Dedifferentiated amniotic fluid mesenchymal stem cell (primary cell): ENCODE data around the gene ZNF75A.
A peak's percentile ranks its signal among the peaks of the same experiment; 100 is the strongest.

Source experiments
- DNase-seq: peaks from one replicate; pipeline ENCODE4 v3.0.0-alpha.2; 2016; ENCODE audit errors: extremely low spot score

The ZNF75A gene

DNA sequence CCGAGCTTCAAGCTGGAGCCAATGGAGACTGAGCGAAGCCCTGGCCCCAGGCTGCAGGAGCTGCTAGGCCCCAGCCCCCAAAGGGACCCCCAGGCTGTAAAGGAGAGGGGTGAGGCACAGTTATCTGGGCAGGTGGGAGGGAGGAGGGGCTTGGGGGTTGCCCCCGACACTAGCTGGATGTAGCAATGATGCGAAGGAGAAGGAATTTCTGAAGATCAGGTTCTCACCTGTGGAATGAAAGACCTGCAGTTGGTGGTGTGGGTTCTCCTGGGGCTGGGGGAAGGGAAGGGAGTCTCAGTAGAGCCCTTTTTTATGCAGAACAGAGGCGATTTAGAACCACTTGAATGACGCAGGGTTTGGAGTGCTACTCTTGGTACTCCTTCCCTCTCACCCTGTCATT lies 20.2 kb upstream of the ZNF75A start:
- DNase-seq, result no peak

DNA sequence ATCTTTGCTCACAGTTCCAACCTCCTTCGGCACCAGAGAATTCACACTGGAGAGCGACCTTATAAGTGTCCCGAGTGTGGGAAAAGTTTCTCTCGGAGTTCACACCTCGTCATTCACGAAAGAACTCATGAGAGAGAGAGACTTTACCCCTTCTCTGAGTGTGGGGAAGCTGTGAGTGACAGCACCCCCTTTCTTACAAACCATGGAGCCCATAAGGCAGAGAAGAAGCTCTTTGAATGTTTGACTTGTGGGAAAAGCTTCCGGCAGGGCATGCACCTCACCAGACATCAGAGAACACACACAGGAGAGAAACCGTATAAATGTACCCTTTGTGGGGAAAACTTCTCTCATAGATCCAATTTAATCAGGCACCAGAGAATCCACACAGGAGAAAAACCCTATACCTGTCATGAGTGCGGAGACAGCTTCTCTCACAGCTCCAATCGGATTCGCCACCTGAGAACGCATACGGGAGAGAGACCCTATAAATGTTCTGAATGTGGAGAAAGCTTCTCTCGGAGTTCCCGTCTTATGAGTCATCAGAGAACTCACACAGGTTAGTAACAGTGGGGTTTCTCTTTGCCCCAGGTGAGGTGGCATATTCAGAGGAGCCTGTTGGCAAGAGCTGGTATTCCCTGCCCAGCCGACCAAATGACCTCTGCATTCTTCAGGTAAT lies 15.2 kb upstream of the ZNF75A start:
- no peak for DNase-seq

DNA sequence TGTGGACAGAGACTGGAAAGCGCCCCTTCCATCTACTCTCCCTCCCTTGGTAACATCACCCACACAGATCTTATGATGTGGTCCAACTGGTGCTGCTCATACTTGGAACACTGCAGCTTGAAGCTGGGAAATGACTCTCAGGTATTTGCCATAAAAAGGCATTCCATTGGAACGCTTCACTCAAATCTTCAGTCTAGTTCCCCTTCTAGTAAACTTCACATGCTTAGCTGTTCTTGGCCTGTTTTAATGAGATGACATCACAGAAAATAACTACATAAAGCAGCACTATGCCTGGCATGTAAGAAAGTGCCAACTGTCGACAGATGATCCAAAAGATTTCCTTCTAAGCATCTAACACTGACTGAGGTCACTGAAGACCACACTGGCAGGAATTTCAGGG lies 12.7 kb upstream of the ZNF75A start:
- no peak for DNase-seq

DNA sequence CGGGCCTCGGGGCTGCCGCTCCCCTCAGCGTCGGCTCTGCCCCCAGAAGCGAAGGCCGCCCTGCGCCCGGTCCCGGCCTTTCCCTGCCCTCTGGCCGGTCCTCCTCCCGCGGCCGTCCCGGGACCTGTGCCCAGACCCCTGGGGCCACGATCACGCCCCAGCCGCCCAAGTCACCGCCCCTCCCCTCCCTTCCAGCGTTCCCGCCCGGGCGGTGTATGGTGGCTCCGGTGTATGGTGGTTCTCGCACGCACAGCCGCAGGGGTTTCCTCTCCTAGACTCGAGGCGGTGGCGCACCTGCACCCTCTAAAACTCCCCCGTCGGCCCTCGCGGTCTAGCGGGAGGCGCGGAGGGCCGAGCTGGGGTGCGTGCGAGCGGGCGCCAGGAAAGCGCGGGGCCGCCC lies 10.1 kb upstream of the ZNF75A start:
- DNase-seq, result no peak

DNA sequence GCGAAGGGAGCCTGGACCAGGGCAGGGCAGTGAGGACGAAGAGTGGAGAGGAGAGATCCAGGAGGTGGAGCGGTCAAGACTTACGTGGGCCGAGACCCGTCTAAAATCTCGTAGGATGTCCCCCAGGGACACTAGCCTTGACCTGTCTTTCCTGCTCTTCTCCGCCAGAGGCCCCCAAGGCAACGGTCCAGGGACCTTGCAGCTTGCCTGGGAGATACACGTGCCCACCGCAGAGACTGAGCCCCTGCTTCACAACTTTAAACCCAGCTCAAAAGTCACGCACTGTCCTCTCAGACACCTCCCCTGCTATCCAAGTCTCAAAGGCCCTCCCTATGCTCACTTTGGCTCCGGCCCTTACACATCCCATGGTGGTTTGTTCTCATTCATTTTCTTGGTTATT lies 9.5 kb upstream of the ZNF75A start:
- DNase-seq, result no peak

DNA sequence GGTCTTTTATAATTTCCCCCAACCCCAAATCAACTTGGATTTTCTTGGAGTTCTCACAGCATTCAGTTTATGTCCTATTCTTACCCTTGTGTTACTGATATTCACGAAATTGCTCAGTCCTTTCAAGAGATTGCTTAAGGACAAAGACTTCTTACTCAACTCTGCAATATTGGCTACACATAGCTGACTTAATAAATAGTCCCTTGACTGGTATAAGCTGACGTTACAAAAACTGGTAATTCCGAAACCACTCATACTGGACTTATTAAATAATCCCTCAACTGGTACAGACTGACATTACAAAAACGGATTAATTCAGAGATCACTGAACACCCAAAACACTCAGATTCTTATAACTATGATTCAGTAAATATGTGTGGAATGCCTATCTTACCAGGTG lies 927 bp upstream of the ZNF75A start:
- DNase-seq, result no peak

DNA sequence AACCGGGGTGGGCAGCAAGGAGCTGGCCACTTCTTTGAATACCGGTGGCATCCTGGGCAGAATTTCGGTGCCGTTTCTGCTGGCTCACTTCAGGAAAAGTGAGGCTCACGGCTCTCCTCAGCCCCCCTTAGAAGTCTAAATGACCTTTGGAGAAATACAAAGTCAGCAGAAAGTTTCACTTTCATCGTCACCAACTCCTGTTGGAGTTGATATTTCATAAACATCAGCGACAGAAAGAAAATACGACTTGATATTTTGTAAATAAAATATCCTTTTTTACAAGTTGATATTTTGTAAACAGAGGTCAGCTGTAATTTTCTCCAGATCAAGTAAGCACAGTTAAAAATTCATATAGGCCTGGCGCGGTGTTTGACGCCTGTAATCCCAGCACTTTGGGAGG lies 781 bp downstream of the ZNF75A start:
- no peak for DNase-seq

DNA sequence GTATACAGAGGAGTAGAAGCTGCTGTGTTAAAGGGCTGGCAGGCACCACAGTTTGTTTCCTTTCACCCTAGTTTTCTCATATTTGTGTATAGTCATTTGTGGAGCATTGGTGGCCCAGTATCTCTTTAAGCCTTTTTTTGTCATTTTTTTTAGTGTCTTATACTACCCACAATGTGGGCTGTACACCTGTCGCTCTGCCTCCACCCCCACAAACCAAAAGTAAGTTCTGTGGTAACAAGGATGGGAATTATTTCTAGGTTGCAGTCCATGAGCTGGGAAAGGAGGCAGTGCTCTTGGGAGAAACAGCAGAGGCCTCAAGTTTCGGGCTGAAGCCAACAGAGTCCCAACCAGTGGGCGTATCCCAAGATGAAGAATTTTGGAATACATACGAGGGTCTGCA lies 6.2 kb downstream of the ZNF75A start:
- DNase-seq, result no peak

DNA sequence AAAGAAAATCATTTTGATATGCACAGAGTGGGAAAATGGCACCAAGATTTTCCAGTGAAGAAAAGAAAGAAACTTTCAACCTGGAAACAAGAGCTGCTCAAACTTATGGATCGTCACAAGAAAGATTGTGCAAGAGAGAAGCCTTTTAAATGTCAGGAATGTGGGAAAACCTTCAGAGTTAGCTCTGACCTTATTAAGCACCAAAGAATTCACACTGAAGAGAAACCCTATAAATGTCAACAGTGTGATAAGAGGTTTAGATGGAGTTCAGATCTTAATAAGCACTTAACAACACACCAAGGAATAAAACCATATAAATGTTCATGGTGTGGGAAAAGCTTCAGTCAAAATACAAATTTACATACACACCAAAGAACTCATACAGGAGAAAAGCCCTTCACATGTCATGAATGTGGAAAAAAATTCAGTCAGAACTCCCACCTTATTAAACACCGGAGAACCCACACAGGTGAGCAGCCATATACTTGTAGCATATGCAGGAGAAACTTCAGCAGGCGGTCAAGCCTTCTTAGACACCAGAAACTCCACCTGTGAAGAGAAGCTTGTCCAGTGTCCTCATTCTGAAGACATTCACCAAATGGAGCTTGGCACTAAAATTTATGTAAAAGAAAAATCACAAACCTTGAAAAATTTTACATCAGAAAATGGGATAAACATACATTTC lies 12.2 kb downstream of the ZNF75A start:
- no peak for DNase-seq

DNA sequence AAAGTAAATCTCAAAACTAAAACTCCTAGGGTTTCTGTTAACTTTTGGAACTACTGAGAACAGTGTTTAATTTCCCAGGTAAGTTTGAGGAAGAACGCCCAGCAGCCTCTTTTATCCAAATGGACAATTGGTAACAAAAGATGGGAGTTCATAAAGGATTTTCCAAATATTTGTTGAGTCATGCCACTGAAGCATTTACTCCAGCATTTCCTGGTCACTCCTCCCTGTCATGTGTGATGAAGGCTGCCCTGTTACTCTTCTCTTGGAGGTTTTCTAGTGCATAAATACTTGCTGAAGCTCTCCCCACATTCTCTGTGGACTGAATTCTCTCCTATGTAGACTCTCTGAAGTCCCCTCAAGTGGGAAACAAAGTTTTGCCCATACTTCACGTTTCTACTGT lies 16.5 kb downstream of the ZNF75A start:
- DNase-seq, result no peak

DNA sequence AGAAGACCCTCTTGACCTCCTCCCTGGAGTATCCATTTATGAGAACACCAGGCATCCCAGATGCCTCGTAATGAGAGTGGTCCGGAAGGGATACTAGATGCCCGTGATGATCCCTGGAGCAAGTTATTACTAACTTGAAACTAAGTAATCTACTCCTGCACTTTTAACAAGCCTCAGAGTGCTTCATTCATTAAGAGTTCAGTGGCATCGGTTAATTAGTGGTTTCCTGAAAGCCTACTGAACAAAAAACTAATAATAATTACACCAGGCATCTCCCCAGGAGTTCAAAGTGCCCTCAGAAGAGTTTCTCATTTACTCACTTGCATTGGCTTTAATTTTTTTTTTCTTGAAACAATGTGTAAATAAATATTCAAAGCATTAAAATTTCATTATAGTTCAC lies 22.2 kb downstream of the ZNF75A start:
- DNase-seq, result no peak

DNA sequence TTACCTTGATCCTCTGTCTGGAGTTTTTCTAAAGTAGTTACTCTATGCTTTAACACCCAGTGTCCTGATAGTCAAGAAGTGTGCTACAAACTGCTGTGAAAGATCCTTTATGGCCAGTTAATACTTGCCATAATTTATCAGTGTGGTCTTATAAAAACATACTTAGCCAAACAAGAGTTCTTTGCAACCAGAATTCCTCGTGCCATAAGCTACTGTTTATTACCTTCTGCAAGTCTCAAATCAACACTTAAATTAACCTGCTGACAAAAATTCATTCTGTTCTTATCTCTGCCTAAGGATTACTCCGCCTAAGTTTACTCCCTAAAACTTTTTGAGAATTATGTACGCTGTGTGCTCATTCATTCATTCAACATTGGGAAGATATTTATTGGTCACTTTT lies 22.8 kb downstream of the ZNF75A start:
- DNase-seq, result no peak

DNA sequence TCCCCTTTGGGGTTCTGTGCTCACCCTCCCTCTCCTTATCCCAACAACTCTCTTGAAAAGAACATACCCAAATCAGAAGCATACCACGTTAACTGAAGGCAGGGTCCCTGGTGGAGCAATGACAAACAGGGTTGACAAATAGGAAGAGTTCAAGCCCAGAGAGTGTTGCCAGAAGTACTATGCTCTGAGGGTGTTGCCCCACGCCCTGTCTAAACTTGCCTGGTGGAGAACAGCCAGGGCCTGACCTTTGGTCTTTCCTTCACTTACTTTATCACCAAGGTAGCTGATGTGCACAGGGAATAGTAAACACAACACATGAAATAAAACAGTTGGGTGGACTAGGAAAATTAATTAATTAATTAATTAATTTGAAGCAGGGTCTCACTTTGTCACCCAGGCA lies 23.3 kb downstream of the ZNF75A start:
- DNase-seq, result no peak

DNA sequence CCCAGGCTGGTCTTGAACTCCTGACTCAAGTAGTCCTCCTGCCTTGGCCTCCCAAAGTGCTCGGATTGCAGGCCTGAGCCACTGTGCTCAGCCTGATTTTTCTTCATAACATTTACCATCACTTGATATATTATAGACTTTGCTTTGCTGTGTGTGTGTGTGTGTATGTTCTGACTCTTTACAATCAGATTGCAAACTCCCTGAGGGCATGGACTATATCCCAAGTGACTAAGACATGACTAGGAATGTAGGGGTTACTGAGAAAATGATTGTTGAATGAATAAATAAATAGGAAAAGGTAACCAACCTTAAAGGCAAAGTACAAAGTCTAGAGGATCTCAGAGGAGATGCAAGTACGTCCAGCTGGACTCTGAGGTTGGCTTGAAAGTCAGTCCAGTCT lies 40.7 kb downstream of the ZNF75A start:
- DNase-seq, result no peak

DNA sequence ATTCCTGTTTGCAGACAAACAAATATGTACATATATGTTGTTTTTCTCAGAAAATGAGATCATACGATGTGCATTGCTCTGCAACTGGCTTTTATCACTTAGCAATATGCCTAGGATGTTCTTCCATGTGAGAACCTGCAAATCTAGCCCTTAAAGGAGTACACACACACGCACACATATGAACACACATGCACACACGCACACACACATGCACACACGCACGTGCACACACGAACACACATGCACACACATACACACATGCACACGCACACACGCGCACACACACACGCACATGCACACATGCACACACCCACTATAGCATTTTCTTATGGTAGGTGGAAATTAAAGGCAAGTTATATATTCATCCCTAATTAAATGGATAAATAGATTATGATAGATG lies 42.3 kb downstream of the ZNF75A start:
- no peak for DNase-seq

DNA sequence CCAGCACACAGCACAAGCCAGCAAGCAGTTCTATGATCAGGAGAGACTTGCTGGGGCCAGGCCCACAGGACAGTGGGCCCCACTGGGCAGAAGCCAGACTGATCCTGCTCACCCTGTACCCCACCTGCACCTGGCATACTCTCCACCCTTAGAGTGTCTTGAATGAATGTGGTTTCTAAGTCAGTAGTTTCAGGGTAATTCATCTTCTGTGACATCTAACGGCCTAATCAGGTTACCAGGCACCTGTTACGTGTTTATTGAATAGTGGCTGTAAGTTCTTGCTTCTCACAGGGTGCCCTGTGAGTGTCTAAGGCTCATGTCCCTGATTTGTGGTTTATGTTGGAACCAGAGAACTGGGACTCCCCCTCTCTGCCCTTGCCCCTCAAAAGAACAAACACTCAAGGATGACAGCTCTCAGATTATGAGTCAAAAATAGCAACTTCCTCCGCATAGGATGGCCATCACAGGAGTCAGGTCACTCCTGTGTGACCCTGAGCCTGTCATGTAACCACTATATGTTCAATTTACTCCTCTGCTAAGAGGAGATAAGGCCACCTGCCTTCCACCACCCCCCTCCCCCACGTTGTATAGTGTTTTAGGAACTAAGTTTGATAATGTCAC lies 43.4 kb downstream of the ZNF75A start:
- DNase-seq, result no peak

DNA sequence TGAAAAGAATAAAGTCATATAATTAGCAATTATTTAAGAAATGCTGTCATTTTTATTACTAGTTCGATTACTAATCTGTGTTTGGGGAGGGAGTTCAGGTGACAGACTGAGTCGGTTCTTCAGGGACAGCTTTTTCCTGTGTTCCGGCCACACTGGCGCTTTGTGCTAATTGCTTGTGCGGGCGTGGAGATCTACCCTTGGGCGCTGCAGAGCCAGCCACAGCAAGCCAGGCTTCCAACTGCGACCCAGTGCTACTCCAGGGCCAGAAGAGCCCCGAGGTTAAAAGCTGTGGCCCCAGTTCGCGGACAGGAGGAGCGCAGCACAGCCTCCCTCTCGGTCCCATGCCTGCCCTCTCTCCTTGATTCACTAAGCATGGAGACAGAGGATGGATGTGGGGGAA lies 43.9 kb downstream of the ZNF75A start:
- DNase-seq, result no peak

DNA sequence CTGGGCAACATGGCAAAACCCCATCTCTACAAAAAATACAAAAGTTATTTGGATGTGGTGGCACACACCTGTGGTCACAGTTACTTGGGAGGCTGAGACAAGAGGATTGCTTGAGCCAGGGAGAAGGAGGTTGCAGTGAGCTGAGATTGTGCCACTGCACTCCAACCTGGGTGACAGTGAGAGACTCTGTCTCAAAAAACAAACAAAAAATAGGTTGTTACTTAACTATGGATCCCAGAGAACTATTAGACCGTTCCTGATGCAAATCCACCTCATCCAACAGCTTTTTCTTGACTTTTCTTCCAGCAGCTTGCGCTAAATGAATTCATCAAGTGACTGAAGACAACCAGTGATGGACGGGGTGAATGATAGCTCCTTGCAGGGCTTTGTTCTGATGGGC lies 50.3 kb downstream of the ZNF75A start, which contains the start of gene OR2C1:
Gene OR2C1, plus strand, starts transcription at position 301 of the 400 bp plus-strand sequence. Its CDS starts 52 bp downstream, at position 353.
- no peak for DNase-seq

DNA sequence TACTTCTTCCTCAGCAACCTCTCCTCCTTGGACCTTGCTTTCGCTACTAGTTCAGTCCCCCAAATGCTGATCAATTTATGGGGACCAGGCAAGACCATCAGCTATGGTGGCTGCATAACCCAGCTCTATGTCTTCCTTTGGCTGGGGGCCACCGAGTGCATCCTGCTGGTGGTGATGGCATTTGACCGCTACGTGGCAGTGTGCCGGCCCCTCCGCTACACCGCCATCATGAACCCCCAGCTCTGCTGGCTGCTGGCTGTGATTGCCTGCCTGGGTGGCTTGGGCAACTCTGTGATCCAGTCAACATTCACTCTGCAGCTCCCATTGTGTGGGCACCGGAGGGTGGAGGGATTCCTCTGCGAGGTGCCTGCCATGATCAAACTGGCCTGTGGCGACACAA lies 50.8 kb downstream of the ZNF75A start:
- DNase-seq, result no peak

DNA sequence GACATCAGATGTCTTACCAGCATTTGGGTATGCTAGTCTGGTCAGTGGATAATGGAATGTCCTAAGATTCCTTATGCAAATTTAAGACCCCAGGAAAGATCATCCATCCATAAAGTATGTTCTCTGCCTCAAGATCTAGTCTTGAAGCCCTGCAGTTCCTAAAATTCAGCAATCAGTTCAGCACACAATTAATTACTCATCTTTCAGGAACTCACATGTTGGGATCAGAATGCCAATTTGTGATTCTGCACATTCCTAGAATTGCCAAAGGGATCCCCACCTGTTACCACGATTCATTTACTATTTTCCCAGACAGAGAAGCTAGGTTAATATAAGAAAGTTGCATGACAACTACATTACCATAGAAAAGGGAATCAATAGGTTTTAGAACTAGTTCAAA lies 53.6 kb downstream of the ZNF75A start:
- no peak for DNase-seq

DNA sequence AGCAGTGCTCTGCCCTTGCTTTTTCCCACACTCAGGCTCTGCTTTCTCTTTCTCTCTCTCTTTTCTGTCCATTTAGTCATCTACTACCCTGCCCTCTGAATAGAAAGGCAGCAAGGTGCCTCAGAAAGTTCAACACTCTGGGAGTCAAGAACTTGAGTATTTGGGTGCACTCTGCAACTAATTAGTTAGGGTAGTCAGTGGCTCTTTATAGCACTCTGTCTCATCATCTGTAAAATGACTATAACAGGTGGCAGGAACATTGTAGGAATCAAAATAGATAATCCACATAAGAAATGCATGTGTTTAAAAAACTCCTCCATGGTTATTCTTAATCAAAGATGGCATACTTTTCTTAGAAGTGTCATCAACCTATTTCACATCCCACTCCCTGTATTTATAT lies 57.6 kb downstream of the ZNF75A start:
- DNase-seq, result no peak

DNA sequence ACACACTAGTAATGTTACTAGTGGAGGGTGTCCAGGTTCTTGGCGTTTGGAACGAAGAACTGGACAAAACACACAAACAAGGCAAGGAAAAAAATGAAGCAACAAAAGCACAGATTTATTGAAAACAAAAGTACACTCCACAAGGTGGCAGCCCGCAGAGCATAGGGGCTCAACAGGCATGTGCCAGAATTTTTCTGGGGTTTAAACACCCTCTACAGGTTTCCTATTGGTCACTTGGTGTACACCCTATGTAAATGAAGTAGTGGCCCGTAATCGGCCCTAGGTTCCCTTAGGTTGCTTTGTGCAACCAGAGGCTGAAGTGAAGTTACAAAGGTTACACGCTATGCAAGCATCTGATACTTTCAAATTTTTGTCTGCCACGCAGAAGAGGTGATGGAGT lies 58.5 kb downstream of the ZNF75A start:
- no peak for DNase-seq

DNA sequence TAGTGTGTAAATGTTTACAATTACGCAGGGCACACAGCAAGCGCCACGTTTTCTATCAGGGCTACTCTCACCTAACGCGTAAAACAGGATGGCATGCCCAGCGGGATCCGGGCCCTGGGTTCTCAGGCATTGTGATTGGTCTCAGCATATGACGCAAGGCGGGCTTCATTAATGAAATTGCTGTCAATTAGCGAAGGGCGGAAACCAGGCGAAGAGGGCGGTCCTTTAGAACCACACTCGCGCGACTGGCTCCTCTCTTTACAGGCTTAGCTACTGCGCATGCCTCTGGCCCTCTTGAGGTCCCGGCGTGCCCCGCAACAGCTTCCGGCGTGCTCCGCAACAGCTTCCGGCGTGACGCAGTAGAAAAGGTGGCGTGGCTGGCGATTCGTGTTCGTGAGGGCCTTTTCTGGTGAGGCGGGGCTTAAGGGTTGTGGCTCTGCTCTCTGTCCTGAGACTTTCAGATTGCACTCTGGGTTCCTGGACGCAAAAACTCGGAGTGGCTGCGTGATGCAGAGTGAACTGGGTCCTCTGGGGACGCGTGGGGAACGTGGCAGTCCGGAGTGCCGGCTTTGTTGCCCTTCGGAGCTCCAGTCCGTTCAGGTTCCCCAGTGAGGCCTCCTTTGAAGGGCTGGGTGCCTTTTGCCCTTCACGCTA lies 59.6 kb downstream of the ZNF75A start:
- peak; percentile 98 for DNase-seq
